HepG2 (cell line): ENCODE data around the gene LENG1. TPM values are rescaled to one million over a fixed set of nuclear protein-coding genes. Genes with fewer than 3 reads are reported as not detected.

Source experiments
- CBX5 ChIP-seq: sonication (generic); formaldehyde crosslinking; IDR thresholded peaks from 2 replicates; pipeline ENCODE4 v1.4.0; 2020; ENCODE audit warnings: missing genetic modification reagents, borderline replicate concordance
- CREB1 ChIP-seq, 2 experiments: fragments of 450-650 bp in 1 of 2; IDR thresholded peaks; 2 replicates each; pipeline ENCODE4 v1.6.1; 2016 to 2017; ENCODE audit warnings: control low read depth in 1 of 2, mild to moderate bottlenecking in 1 of 2, missing compliant biosample characterization in 1 of 2, missing genetic modification characterization in 1 of 2
- HOXA5 ChIP-seq: sonication (generic); formaldehyde crosslinking; IDR thresholded peaks from 2 replicates; pipeline ENCODE4 v1.4.0; 2020; ENCODE audit warnings: missing genetic modification reagents
- MIER2 ChIP-seq: IDR thresholded peaks from 2 replicates; pipeline ENCODE4 v1.6.1; 2016; ENCODE audit warnings: missing biosample characterization, missing genetic modification reagents
- MIXL1 ChIP-seq: IDR thresholded peaks from 2 replicates; pipeline ENCODE4 v1.6.1; 2016
- PRMT3 ChIP-seq: sonication (generic); formaldehyde crosslinking; IDR thresholded peaks from 2 replicates; pipeline ENCODE4 v1.8.1; 2022; ENCODE audit warnings: low read depth, mild to moderate bottlenecking, moderate library complexity, missing genetic modification reagents, borderline replicate concordance
- ZNF160 ChIP-seq: sonication (generic); formaldehyde crosslinking; IDR thresholded peaks from 2 replicates; pipeline ENCODE4 v1.8.0; 2022; ENCODE audit warnings: mild to moderate bottlenecking, inconsistent platforms, missing genetic modification reagents
- ZNF180 ChIP-seq: sonication (generic); formaldehyde crosslinking; IDR thresholded peaks from 2 replicates; pipeline ENCODE4 v1.4.0; 2020; ENCODE audit warnings: low read depth, missing genetic modification reagents, borderline replicate concordance
- ZNF33B ChIP-seq: sonication (generic); formaldehyde crosslinking; IDR thresholded peaks from 2 replicates; pipeline ENCODE4 v1.5.1; 2020; ENCODE audit warnings: mild to moderate bottlenecking, missing genetic modification reagents
- ZNF816 ChIP-seq: sonication (generic); formaldehyde crosslinking; IDR thresholded peaks from 2 replicates; pipeline ENCODE4 v1.8.0; 2022; ENCODE audit warnings: missing genetic modification reagents, mild to moderate bottlenecking, borderline replicate concordance
- polyA plus RNA-seq, 8 experiments: library from polyadenylated mRNA; depleted of rRNA in 3 of 8; stranded (reverse) in 7 of 8; unstranded in 1 of 8; fragments of >200 nt; fragmentation: Illumina TruSeq in 4 of 8; extraction: Trizol in 4 of 8; gene quantifications; 2 replicates each; pipeline versions ENCODE4 v1.2.1 to v1.2.3, GENCODE V29; 2011 to 2016; ENCODE audit warnings: low read depth in 4 of 8, missing spikeins in 1 of 8, mixed read lengths in 1 of 8; ENCODE audit not compliant: insufficient read depth in 1 of 8
- total RNA-seq, 5 experiments: library from RNA; depleted of rRNA; stranded (reverse); fragments of >200 nt; fragmentation: Illumina TruSeq; extraction: Trizol; gene quantifications; 2 replicates each; pipeline ENCODE4 v1.2.3, GENCODE V29; 2016; ENCODE audit warnings: low read depth in 1 of 5
- TF ChIP-seq, protein P1 (sequence below): sonication (generic); formaldehyde crosslinking; IDR thresholded peaks from 2 replicates; pipeline ENCODE4 v1.4.0; 2020; ENCODE audit warnings: low read depth, missing genetic modification reagents
- TF ChIP-seq, protein P2 (sequence below): sonication (generic); formaldehyde crosslinking; IDR thresholded peaks from 2 replicates; pipeline ENCODE4 v1.4.0; 2020; ENCODE audit warnings: missing genetic modification reagents
- TF ChIP-seq, protein P3 (sequence below): sonication (generic); formaldehyde crosslinking; IDR thresholded peaks from 2 replicates; pipeline ENCODE4 v1.5.1; 2020; ENCODE audit warnings: mild to moderate bottlenecking, missing genetic modification reagents, moderate library complexity
- TF ChIP-seq, protein P4 (sequence below): sonication (generic); formaldehyde crosslinking; IDR thresholded peaks from 2 replicates; pipeline ENCODE4 v1.8.0; 2022; ENCODE audit warnings: missing genetic modification reagents, mild to moderate bottlenecking, borderline replicate concordance
- TF ChIP-seq, protein P5 (sequence below): sonication (generic); formaldehyde crosslinking; IDR thresholded peaks from 2 replicates; pipeline ENCODE4 v1.4.0; 2020; ENCODE audit warnings: mild to moderate bottlenecking, low read depth, missing genetic modification reagents
- TF ChIP-seq, protein P6 (sequence below): IDR thresholded peaks from 2 replicates; pipeline ENCODE4 v1.6.1; 2016

LENG1 gene
- total and polyA plus RNA-seq, 2 of the 13 experiments (the other 11 are each of a cell fraction or from before 2014, with no cell fraction given): 1.8 to 3.8 TPM

DNA sequence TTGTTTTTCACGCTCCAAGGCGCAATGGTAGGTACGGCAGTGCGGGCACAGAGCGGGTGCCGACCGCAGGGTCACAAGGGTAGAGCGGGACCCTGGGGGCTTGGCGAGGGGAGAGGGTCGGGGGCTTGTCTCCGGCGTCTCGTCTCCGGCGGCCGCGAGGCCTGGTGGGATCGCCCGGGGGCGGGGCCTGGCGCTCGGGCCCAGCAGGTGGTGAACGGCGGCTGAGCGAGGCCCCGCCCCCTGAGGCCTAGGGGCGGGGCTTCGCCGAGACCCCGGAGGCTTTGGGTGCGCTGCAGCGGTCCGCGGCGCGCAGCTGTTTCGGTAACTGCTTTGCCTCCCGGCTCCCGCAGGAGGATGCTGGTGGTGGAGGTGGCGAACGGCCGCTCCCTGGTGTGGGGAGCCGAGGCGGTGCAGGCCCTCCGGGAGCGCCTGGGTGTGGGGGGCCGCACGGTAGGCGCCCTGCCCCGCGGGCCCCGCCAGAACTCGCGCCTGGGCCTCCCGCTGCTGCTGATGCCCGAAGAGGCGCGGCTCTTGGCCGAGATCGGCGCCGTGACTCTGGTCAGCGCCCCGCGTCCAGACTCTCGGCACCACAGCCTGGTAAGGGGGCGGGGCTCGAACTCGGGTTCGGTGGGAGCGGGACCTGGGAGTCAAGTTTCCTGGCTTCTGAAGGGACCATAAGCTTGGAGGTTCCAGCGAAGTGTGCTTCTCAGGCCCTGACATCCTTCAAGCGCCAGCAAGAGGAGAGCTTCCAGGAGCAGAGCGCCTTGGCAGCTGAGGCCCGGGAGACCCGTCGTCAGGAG lies 31.7 kb upstream of the LENG1 start, which contains the start of gene TSEN34 (continued):
- TF ChIP-seq, protein P1, sequence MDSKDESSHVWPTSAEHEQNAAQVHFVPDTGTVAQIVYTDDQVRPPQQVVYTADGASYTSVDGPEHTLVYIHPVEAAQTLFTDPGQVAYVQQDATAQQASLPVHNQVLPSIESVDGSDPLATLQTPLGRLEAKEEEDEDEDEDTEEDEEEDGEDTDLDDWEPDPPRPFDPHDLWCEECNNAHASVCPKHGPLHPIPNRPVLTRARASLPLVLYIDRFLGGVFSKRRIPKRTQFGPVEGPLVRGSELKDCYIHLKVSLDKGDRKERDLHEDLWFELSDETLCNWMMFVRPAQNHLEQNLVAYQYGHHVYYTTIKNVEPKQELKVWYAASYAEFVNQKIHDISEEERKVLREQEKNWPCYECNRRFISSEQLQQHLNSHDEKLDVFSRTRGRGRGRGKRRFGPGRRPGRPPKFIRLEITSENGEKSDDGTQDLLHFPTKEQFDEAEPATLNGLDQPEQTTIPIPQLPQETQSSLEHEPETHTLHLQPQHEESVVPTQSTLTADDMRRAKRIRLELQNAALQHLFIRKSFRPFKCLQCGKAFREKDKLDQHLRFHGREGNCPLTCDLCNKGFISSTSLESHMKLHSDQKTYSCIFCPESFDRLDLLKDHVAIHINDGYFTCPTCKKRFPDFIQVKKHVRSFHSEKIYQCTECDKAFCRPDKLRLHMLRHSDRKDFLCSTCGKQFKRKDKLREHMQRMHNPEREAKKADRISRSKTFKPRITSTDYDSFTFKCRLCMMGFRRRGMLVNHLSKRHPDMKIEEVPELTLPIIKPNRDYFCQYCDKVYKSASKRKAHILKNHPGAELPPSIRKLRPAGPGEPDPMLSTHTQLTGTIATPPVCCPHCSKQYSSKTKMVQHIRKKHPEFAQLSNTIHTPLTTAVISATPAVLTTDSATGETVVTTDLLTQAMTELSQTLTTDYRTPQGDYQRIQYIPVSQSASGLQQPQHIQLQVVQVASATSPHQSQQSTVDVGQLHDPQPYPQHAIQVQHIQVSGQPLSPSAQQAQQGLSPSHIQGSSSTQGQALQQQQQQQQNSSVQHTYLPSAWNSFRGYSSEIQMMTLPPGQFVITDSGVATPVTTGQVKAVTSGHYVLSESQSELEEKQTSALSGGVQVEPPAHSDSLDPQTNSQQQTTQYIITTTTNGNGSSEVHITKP (CRISPR knock-in tag): peak; percentile 94; the same call in 1 of the 2 replicates
- TF ChIP-seq PRMT3 (CRISPR knock-in tag): no peak
- TF ChIP-seq CBX5 (CRISPR knock-in tag): no peak
- no peak for TF ChIP-seq ZNF816 (CRISPR knock-in tag)
- TF ChIP-seq, protein P2, sequence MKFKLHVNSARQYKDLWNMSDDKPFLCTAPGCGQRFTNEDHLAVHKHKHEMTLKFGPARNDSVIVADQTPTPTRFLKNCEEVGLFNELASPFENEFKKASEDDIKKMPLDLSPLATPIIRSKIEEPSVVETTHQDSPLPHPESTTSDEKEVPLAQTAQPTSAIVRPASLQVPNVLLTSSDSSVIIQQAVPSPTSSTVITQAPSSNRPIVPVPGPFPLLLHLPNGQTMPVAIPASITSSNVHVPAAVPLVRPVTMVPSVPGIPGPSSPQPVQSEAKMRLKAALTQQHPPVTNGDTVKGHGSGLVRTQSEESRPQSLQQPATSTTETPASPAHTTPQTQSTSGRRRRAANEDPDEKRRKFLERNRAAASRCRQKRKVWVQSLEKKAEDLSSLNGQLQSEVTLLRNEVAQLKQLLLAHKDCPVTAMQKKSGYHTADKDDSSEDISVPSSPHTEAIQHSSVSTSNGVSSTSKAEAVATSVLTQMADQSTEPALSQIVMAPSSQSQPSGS: no peak
- TF ChIP-seq, protein P3, sequence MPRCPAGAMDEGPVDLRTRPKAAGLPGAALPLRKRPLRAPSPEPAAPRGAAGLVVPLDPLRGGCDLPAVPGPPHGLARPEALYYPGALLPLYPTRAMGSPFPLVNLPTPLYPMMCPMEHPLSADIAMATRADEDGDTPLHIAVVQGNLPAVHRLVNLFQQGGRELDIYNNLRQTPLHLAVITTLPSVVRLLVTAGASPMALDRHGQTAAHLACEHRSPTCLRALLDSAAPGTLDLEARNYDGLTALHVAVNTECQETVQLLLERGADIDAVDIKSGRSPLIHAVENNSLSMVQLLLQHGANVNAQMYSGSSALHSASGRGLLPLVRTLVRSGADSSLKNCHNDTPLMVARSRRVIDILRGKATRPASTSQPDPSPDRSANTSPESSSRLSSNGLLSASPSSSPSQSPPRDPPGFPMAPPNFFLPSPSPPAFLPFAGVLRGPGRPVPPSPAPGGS (CRISPR knock-in tag): no peak; the same call in 1 of the 2 replicates
- TF ChIP-seq, protein P4, sequence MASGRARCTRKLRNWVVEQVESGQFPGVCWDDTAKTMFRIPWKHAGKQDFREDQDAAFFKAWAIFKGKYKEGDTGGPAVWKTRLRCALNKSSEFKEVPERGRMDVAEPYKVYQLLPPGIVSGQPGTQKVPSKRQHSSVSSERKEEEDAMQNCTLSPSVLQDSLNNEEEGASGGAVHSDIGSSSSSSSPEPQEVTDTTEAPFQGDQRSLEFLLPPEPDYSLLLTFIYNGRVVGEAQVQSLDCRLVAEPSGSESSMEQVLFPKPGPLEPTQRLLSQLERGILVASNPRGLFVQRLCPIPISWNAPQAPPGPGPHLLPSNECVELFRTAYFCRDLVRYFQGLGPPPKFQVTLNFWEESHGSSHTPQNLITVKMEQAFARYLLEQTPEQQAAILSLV: no peak
- TF ChIP-seq MIER2 (CRISPR knock-in tag): no peak
- no peak for TF ChIP-seq ZNF180 (CRISPR knock-in tag)
- TF ChIP-seq CREB1 (IDR thresholded peaks at IDR 0.05): no peak
- no peak for TF ChIP-seq CREB1 (CRISPR knock-in tag; IDR thresholded peaks at IDR 0.05)
- 0 out of 2 replicates have a peak, but pooled peaks have one; percentile 78 for TF ChIP-seq ZNF33B
- TF ChIP-seq, protein P5, sequence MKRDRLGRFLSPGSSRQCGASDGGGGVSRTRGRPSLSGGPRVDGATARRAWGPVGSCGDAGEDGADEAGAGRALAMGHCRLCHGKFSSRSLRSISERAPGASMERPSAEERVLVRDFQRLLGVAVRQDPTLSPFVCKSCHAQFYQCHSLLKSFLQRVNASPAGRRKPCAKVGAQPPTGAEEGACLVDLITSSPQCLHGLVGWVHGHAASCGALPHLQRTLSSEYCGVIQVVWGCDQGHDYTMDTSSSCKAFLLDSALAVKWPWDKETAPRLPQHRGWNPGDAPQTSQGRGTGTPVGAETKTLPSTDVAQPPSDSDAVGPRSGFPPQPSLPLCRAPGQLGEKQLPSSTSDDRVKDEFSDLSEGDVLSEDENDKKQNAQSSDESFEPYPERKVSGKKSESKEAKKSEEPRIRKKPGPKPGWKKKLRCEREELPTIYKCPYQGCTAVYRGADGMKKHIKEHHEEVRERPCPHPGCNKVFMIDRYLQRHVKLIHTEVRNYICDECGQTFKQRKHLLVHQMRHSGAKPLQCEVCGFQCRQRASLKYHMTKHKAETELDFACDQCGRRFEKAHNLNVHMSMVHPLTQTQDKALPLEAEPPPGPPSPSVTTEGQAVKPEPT: no peak
- no peak for TF ChIP-seq MIXL1 (CRISPR knock-in tag)
- TF ChIP-seq, protein P6, sequence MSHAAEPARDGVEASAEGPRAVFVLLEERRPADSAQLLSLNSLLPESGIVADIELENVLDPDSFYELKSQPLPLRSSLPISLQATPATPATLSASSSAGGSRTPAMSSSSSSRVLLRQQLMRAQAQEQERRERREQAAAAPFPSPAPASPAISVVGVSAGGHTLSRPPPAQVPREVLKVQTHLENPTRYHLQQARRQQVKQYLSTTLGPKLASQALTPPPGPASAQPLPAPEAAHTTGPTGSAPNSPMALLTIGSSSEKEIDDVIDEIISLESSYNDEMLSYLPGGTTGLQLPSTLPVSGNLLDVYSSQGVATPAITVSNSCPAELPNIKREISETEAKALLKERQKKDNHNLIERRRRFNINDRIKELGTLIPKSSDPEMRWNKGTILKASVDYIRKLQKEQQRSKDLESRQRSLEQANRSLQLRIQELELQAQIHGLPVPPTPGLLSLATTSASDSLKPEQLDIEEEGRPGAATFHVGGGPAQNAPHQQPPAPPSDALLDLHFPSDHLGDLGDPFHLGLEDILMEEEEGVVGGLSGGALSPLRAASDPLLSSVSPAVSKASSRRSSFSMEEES: no peak
- TF ChIP-seq HOXA5 (CRISPR knock-in tag): 0 out of 2 replicates have a peak, but pooled peaks have one; percentile 7
- TF ChIP-seq ZNF160 (CRISPR knock-in tag): 0 out of 2 replicates have a peak, but pooled peaks have one; percentile 59
